HepG2 (cell line): ENCODE measurements around the gene ST6GALNAC3. TPM values are rescaled to one million over a fixed set of nuclear protein-coding genes. Genes with fewer than 3 reads are reported as not detected.

Experiments
- ATAC-seq: fragments of 200-7000 bp; cut with Tn5 transposase; 3 replicates; pipeline ENCODE4 v1.9.1; 2020; ENCODE audit warnings: mild to moderate bottlenecking, moderate library complexity
- BruUV-seq: library from RNA; stranded (reverse); fragments of 400-500 nt; replicated peaks from 2 replicates; lab custom pipeline; 2021; lab: Mats Ljungman, UMichigan
- CTCF ChIA-PET: fragments of 300-600 bp; formaldehyde crosslinking; extraction: SDS; loops from one replicate; lab custom pipeline; 2021; ENCODE audit warnings: low total read pairs, inconsistent platforms, low intra/inter-chr PET ratio; lab: Yijun Ruan, JAX
- POLR2A ChIA-PET: fragments of 350-600 bp; sonication (Branson Sonifier 250); formaldehyde crosslinking; loops from one replicate; lab custom pipeline; 2020; ENCODE audit warnings: antibody characterized with exemption, inconsistent platforms; lab: Yijun Ruan, JAX
- DNase-seq: peaks from one replicate; pipeline ENCODE4 v3.0.0-alpha.2; 2015; ENCODE audit warnings: low spot score
- FAIRE-seq: peaks from 3 replicates; lab custom pipeline; 2011; peaks lifted over from hg19 to GRCh38; lab: Jason Lieb, UNC
- H2AFZ ChIP-seq: one replicate; pipeline ENCODE4 v1.6.1; 2011; ENCODE audit warnings: low read length, inconsistent platforms
- H3K27ac ChIP-seq: fragments of 300-600 bp; 3 replicates; pipeline ENCODE4 v1.8.0; 2011; ENCODE audit warnings: mixed run types, mild to moderate bottlenecking, mixed read lengths, low read length, inconsistent platforms; ENCODE audit not compliant: insufficient read depth; ENCODE audit errors: extremely low read length
- H3K27me3 ChIP-seq, 2 experiments: fragments of 200-600 bp in 1 of 2; 2 replicates in 1 of 2; 3 replicates in 1 of 2; pipeline versions ENCODE4 v1.6.0 to v1.8.0; 2011; ENCODE audit warnings: low read length in 2 of 2, mild to moderate bottlenecking in 2 of 2, moderate library complexity in 2 of 2, inconsistent platforms in 1 of 2; ENCODE audit not compliant: insufficient read depth in 2 of 2, control insufficient read depth in 1 of 2
- H3K36me3 ChIP-seq, 2 experiments: fragments of 200-600 bp in 1 of 2; replicated peaks in 1 of 2; 2 replicates in 1 of 2; 3 replicates in 1 of 2; pipeline versions ENCODE4 v1.5.1 to v1.8.0; 2011; ENCODE audit warnings: low read length in 2 of 2, inconsistent platforms in 1 of 2; ENCODE audit not compliant: insufficient read depth in 2 of 2, control insufficient read depth in 1 of 2
- H3K4me1 ChIP-seq: 2 replicates; pipeline ENCODE4 v1.5.1; 2012; ENCODE audit warnings: low read length, inconsistent platforms; ENCODE audit not compliant: insufficient read depth
- H3K4me2 ChIP-seq: 2 replicates; pipeline ENCODE4 v1.6.0; 2011; ENCODE audit warnings: low read depth, low read length, inconsistent platforms
- H3K4me3 ChIP-seq, 3 experiments: fragments of 200-600 bp in 1 of 3; sonication (generic), shearing (Covaris generic) in 1 of 3; replicated peaks in 1 of 3; 2 replicates each; pipeline ENCODE4 v1.5.1; 2011 to 2016; ENCODE audit warnings: low read length in 3 of 3, inconsistent platforms in 2 of 3, low read depth in 2 of 3, mild to moderate bottlenecking in 2 of 3, control low read depth in 1 of 3, mixed read lengths in 1 of 3; ENCODE audit not compliant: insufficient read depth in 1 of 3
- H3K79me2 ChIP-seq: one replicate; pipeline ENCODE4 v1.6.1; 2011; ENCODE audit warnings: low read length, inconsistent platforms; ENCODE audit not compliant: insufficient read depth
- H3K9ac ChIP-seq: 2 replicates; pipeline ENCODE4 v1.6.0; 2011; ENCODE audit warnings: mild to moderate bottlenecking, low read depth, low read length, inconsistent platforms; ENCODE audit not compliant: insufficient read depth
- H3K9me3 ChIP-seq: 2 replicates; pipeline ENCODE4 v1.5.1; 2012; ENCODE audit warnings: mild to moderate bottlenecking, low read length
- H4K20me1 ChIP-seq: 2 replicates; pipeline ENCODE4 v1.6.0; 2011; ENCODE audit warnings: inconsistent platforms, mild to moderate bottlenecking, low read length, moderate library complexity; ENCODE audit not compliant: insufficient read depth
- FOXO1 ChIP-seq: sonication (generic); formaldehyde crosslinking; IDR thresholded peaks from 2 replicates; pipeline ENCODE4 v1.4.0; 2020; ENCODE audit warnings: missing genetic modification reagents
- GRHL1 ChIP-seq: sonication (generic); formaldehyde crosslinking; conservative IDR thresholded peaks from 2 replicates; pipeline ENCODE4 v1.8.0; 2022; ENCODE audit warnings: missing genetic modification reagents
- IRF1 ChIP-seq: sonication (generic); formaldehyde crosslinking; IDR thresholded peaks from 2 replicates; pipeline ENCODE4 v1.4.0; 2020; ENCODE audit warnings: low read depth, mild to moderate bottlenecking, missing genetic modification reagents
- MAFF ChIP-seq: IDR thresholded peaks from 2 replicates; pipeline ENCODE4 v1.6.1; 2011; ENCODE audit warnings: low read depth, low read length, improper control_type of control experiment
- MAFK ChIP-seq, 2 experiments: IDR thresholded peaks in 1 of 2; conservative IDR thresholded peaks in 1 of 2; 2 replicates each; pipeline ENCODE4 v1.6.1; 2011; ENCODE audit warnings: improper control_type of control experiment in 2 of 2, low read length in 2 of 2
- PRPF4 ChIP-seq: fragments of 200-400 bp; formaldehyde crosslinking; IDR thresholded peaks from 2 replicates; pipeline ENCODE4 v1.6.1; 2016; ENCODE audit warnings: low read length, low read depth; ENCODE audit not compliant: poor library complexity, severe bottlenecking
- ZNF740 ChIP-seq: sonication (generic); formaldehyde crosslinking; IDR thresholded peaks from 2 replicates; pipeline ENCODE4 v1.4.0; 2020; ENCODE audit warnings: missing genetic modification reagents
- WGBS: methylation state at CpG from one replicate; pipeline ENCODE4 v1.1.6; 2017; ENCODE audit warnings: low lambda C conversion rate; 5-methylcytosine and 5-hydroxymethylcytosine counted together
- in situ Hi-C: cut with HindIII; loops from 2 replicates; pipeline ENCODE4 v1.10.0; 2017; ENCODE audit warnings: low pct_unique_long_range_greater_than_20kb; ENCODE audit not compliant: extremely low pct_ligation_motif_present
- intact Hi-C: fragments of 100-400 bp; cut with micrococcal nuclease; formaldehyde crosslinking; loops from one replicate; pipeline ENCODE4 v1.10.0; 2022; ENCODE audit not compliant: unreplicated experiment
- polyA plus RNA-seq, 8 experiments: library from polyadenylated mRNA; depleted of rRNA in 3 of 8; stranded (reverse) in 7 of 8; unstranded in 1 of 8; fragments of >200 nt; fragmentation: Illumina TruSeq in 4 of 8; extraction: Trizol in 4 of 8; gene quantifications; 2 replicates each; pipeline versions ENCODE4 v1.2.1 to v1.2.3, GENCODE V29; 2011 to 2016; ENCODE audit warnings: low read depth in 4 of 8, missing spikeins in 1 of 8, mixed read lengths in 1 of 8; ENCODE audit not compliant: insufficient read depth in 1 of 8
- total RNA-seq, 5 experiments: library from RNA; depleted of rRNA; stranded (reverse); fragments of >200 nt; fragmentation: Illumina TruSeq; extraction: Trizol; gene quantifications; 2 replicates each; pipeline ENCODE4 v1.2.3, GENCODE V29; 2016; ENCODE audit warnings: low read depth in 1 of 5

ST6GALNAC3 gene
- total and polyA plus RNA-seq, 2 of the 13 experiments (the other 11 are each of a cell fraction or from before 2014, with no cell fraction given): not detected

- FAIRE-seq: no peak
- no TSS peak for BruUV-seq
- 0% methylated on average over 1 of the region's 1 CpG for WGBS
Measured at GRCh38 chr1:76450229-76450628, 375.7 kb downstream of the ST6GALNAC3 start.

GRCh38 chr1:76463278-76463677, 388.7 kb downstream of the ST6GALNAC3 start:
- peaks cover 33% of the 10 kb centered on the region for H3K9me3 ChIP-seq
- WGBS: 25% methylated on average over 3 of the region's 3 CpGs
- no peak overlapping the region for H3K9ac ChIP-seq
- no peaks in the 10 kb centered on the region for H4K20me1 ChIP-seq
- no TSS peak for BruUV-seq
- H2AFZ ChIP-seq: no peak overlapping the region
- intact Hi-C loops (no loop called here), in situ Hi-C loops (no loop called here)
- H3K36me3 ChIP-seq: no peaks in the 10 kb centered on the region
- H3K4me3 ChIP-seq: no peak overlapping the region
- ChIA-PET POLR2A (no interaction called here), CTCF (no interaction called here)
- no peak for TF ChIP-seq ZNF740 (CRISPR knock-in tag)
- TF ChIP-seq FOXO1 (CRISPR knock-in tag): no peak
- TF ChIP-seq GRHL1 (CRISPR knock-in tag): no peak
- FAIRE-seq (no peak), DNase-seq (no peak), ATAC-seq (no peak)
- no peaks in the 10 kb centered on the region for H3K27me3 ChIP-seq
- H3K79me2 ChIP-seq: no peaks in the 10 kb centered on the region
- H3K27ac ChIP-seq: no peak overlapping the region
- H3K4me2 ChIP-seq: no peak overlapping the region
- H3K4me1 ChIP-seq: no peaks in the 10 kb centered on the region

More at GRCh38 chr1:76450229-76450628, 375.7 kb downstream of the ST6GALNAC3 start:
- no peak overlapping the region for H2AFZ ChIP-seq
- ChIA-PET POLR2A (no interaction called here), CTCF (no interaction called here)
- no peak for ATAC-seq
- peaks cover 79% of the 10 kb centered on the region for H3K9me3 ChIP-seq
- no peak for DNase-seq
- intact Hi-C loops: no loop called here
- no peaks in the 10 kb centered on the region for H3K4me1 ChIP-seq
- TF ChIP-seq IRF1 (CRISPR knock-in tag) (no peak), PRPF4 (no peak), MAFF (peak; percentile 57; the same call in 1 of the 2 replicates), MAFK (conservative IDR thresholded peaks at IDR 0.05 in 1 of 2, IDR thresholded peaks at IDR 0.05 in 1 of 2; ENCODE audit: low read length in 2 of 2) (peak; percentile 33 to 71; a peak in 2 of 4 replicates)
- TF ChIP-seq, all 625 proteins: peak for 2
- Histone ChIP-seq H3K4me2 (no peak overlapping the region), H3K79me2 (no peaks in the 10 kb centered on the region), H4K20me1 (no peaks in the 10 kb centered on the region), H3K27ac (no peak overlapping the region), H3K36me3 (no peaks in the 10 kb centered on the region), H3K27me3 (no peaks in the 10 kb centered on the region), H3K9ac (no peak overlapping the region), H3K4me3 (no peak overlapping the region)
- in situ Hi-C loops: no loop called here
